Naive thymus-derived CD4-positive, alpha-beta T cell (primary cell): ENCODE results near the gene MFAP4. TPM values are rescaled to one million over a fixed set of nuclear protein-coding genes. Genes with fewer than 3 reads are reported as not detected.
A peak's percentile ranks its signal among the peaks of the same experiment; 100 is the strongest.

Source experiments
- ATAC-seq: fragments of 150-1000 bp; cut with Tn5 transposase; 2 replicates; pipeline ENCODE4 v1.10.0; 2021; ENCODE audit warnings: mild to moderate bottlenecking, moderate library complexity
- CTCF ChIA-PET: fragments of 350-600 bp; sonication (Branson Sonifier 250); formaldehyde crosslinking; loops from one replicate; lab custom pipeline; 2021; ENCODE audit warnings: antibody characterized with exemption; lab: Charles Lee
- POLR2A ChIA-PET: fragments of 350-600 bp; sonication (Branson Sonifier 250); formaldehyde crosslinking; loops from one replicate; lab custom pipeline; 2021; ENCODE audit warnings: antibody characterized with exemption, inconsistent platforms; lab: Charles Lee
- DNase-seq, 9 donors: peaks; one replicate each; pipeline versions ENCODE4 v3.0.0 to v3.0.0-alpha.2; 2020 to 2022; ENCODE audit warnings: mixed read lengths in 1 of 9
- H3K27ac ChIP-seq: one replicate; pipeline ENCODE4 v1.7.0; 2013; ENCODE audit warnings: mild to moderate bottlenecking, low read depth, low read length, moderate library complexity
- H3K27me3 ChIP-seq, 2 donors: one replicate each; pipeline ENCODE4 v1.7.0; 2013; ENCODE audit warnings: low read length in 2 of 2, mild to moderate bottlenecking in 2 of 2, moderate library complexity in 2 of 2; ENCODE audit not compliant: control insufficient read depth in 2 of 2, insufficient read depth in 2 of 2
- H3K36me3 ChIP-seq, 3 experiments: 1 replicate in 2 of 3; 2 replicates in 1 of 3; pipeline ENCODE4 v1.7.0; 2013; ENCODE audit warnings: low read length in 3 of 3, mild to moderate bottlenecking in 3 of 3, moderate library complexity in 1 of 3; ENCODE audit not compliant: insufficient read depth in 3 of 3, control insufficient read depth in 2 of 3
- H3K4me1 ChIP-seq, 2 donors: one replicate each; pipeline ENCODE4 v1.7.0; 2013; ENCODE audit warnings: low read length in 2 of 2, mild to moderate bottlenecking in 2 of 2, moderate library complexity in 1 of 2; ENCODE audit not compliant: control insufficient read depth in 2 of 2, insufficient read depth in 2 of 2
- H3K4me3 ChIP-seq: 2 replicates; pipeline ENCODE4 v1.7.0; 2013; ENCODE audit warnings: mild to moderate bottlenecking, low read length
- H3K9me3 ChIP-seq, 3 experiments: 1 replicate in 2 of 3; 2 replicates in 1 of 3; pipeline ENCODE4 v1.7.0; 2013; ENCODE audit warnings: low read length in 3 of 3; ENCODE audit not compliant: control insufficient read depth in 2 of 3
- H3K27ac Mint-ChIP-seq, 9 donors: one replicate each; pipeline ENCODE4 v1.8.0; 2020 to 2022; ENCODE audit warnings: mixed read lengths in 9 of 9, mild to moderate bottlenecking in 8 of 9, moderate library complexity in 5 of 9, inconsistent platforms in 2 of 9
- H3K27me3 Mint-ChIP-seq, 5 donors: one replicate each; pipeline ENCODE4 v1.8.0; 2021 to 2022; ENCODE audit warnings: mixed read lengths in 5 of 5, mild to moderate bottlenecking in 1 of 5
- H3K36me3 Mint-ChIP-seq, 5 donors: one replicate each; pipeline ENCODE4 v1.8.0; 2020 to 2022; ENCODE audit warnings: mixed read lengths in 5 of 5, mild to moderate bottlenecking in 3 of 5, inconsistent platforms in 1 of 5
- H3K4me1 Mint-ChIP-seq, 7 donors: one replicate each; pipeline ENCODE4 v1.8.0; 2020 to 2022; ENCODE audit warnings: mixed read lengths in 7 of 7, mild to moderate bottlenecking in 3 of 7, inconsistent platforms in 1 of 7
- H3K4me3 Mint-ChIP-seq, 10 donors: one replicate each; pipeline ENCODE4 v1.8.0; 2020 to 2022; ENCODE audit warnings: mild to moderate bottlenecking in 10 of 10, mixed read lengths in 10 of 10, moderate library complexity in 6 of 10, inconsistent platforms in 2 of 10
- H3K9me3 Mint-ChIP-seq, 11 donors: one replicate each; pipeline ENCODE4 v1.8.0; 2020 to 2022; ENCODE audit warnings: mixed read lengths in 11 of 11, mild to moderate bottlenecking in 4 of 11, inconsistent platforms in 1 of 11, moderate library complexity in 1 of 11
- intact Hi-C, 2 donors: fragments of 100-400 bp; cut with micrococcal nuclease; formaldehyde crosslinking; loops; one replicate each; pipeline ENCODE4 v1.15.1; 2023
- polyA plus RNA-seq, 2 donors: library from polyadenylated mRNA; unstranded; fragments of 300-500 nt; fragmentation: Illumina TruSeq; gene quantifications; one replicate each; pipeline ENCODE4 v1.2.3, GENCODE V29; 2021
- total RNA-seq, 6 experiments: library from RNA in 5 of 6; stranded (reverse) in 5 of 6; gene quantifications; 1 replicate in 5 of 6; 2 replicates in 1 of 6; pipeline ENCODE4 v1.2.3 and lab custom pipeline; 2021 to 2026

Gene MFAP4
- total and polyA plus RNA-seq, 7 experiments from 2014 or later = not detected

DNA sequence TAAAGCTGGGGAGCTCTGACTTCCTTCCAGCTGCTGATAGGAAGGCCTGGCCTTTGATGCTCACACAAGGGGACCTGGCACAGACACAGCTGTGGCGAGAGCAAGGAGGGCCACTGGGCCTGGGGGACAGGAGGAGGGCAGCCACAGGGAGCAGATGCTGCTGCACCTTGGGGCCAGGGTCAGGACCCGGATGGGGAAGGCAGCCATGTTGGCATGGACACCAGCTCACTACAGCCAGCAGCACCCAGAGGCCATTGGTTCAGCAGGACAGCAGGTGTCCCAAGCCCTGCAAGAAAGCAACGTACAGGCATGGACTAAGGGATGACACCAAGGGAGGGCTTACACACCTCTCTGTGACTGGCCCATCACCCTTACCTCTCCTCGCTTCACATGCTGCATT lies 16.0 kb upstream of the MFAP4 start:
- Mint-ChIP-seq H3K4me1 (peaks cover 0 to 3% (median 0%) of the 10 kb centered on the region in 7 donors), H3K27ac (no peak overlapping the region)

GRCh38 chr17:19402171-19402570 lies 15.2 kb upstream of the MFAP4 start:
- H3K27ac ChIP-seq = no peak overlapping the region
- no peaks in the 10 kb centered on the region for H3K36me3 ChIP-seq
- Mint-ChIP-seq H3K4me3 (no peak overlapping the region), H3K9me3 (peaks cover 0 to 4% (median 0%) of the 10 kb centered on the region in 11 donors), H3K4me1 (peaks cover 0 to 3% (median 0%) of the 10 kb centered on the region in 7 donors), H3K27me3 (peaks cover 0 to 9% (median 6%) of the 10 kb centered on the region in 5 donors), H3K36me3 (peaks cover 0 to 4% (median 0%) of the 10 kb centered on the region in 5 donors), H3K27ac (no peak overlapping the region)
- H3K4me1 ChIP-seq = no peaks in the 10 kb centered on the region
- ATAC-seq (no peak), DNase-seq (no peak)
- ChIA-PET POLR2A (no interaction called here), CTCF (no interaction called here)
- no peaks in the 10 kb centered on the region for H3K27me3 ChIP-seq
- intact Hi-C loops = no loop called here
- no peak overlapping the region for H3K4me3 ChIP-seq
- no peaks in the 10 kb centered on the region for H3K9me3 ChIP-seq

More for the DNA sequence above, 16.0 kb upstream of the MFAP4 start:
- no peaks in the 10 kb centered on the region for H3K4me1 ChIP-seq
- Mint-ChIP-seq H3K4me3 (no peak overlapping the region), H3K27me3 (peaks cover 0 to 9% (median 6%) of the 10 kb centered on the region in 5 donors), H3K36me3 (peaks cover 0 to 4% (median 0%) of the 10 kb centered on the region in 5 donors), H3K9me3 (peaks cover 0 to 4% (median 0%) of the 10 kb centered on the region in 11 donors)
- no peak overlapping the region for H3K4me3 ChIP-seq
- no peaks in the 10 kb centered on the region for H3K36me3 ChIP-seq
- intact Hi-C loops = no loop called here
- DNase-seq = no peak
- POLR2A ChIA-PET = no interaction called here
- ATAC-seq = no peak
- CTCF ChIA-PET = no interaction called here
- no peaks in the 10 kb centered on the region for H3K27me3 ChIP-seq
- H3K9me3 ChIP-seq = no peaks in the 10 kb centered on the region
- no peak overlapping the region for H3K27ac ChIP-seq

- ATAC-seq (no peak), DNase-seq (no peak)
- peaks cover 0 to 4% (median 0%) of the 10 kb centered on the region in 11 donors for H3K9me3 Mint-ChIP-seq
- Histone ChIP-seq H3K4me3 (no peak overlapping the region), H3K9me3 (no peaks in the 10 kb centered on the region), H3K27me3 (no peaks in the 10 kb centered on the region), H3K4me1 (no peaks in the 10 kb centered on the region), H3K36me3 (no peaks in the 10 kb centered on the region), H3K27ac (no peak overlapping the region)
- peaks cover 0 to 3% (median 0%) of the 10 kb centered on the region in 7 donors for H3K4me1 Mint-ChIP-seq
- H3K36me3 Mint-ChIP-seq = peaks cover 0 to 4% (median 0%) of the 10 kb centered on the region in 5 donors
- POLR2A ChIA-PET = no interaction called here
- CTCF ChIA-PET = no interaction called here
- intact Hi-C loops = no loop called here
- H3K27ac Mint-ChIP-seq = no peak overlapping the region
- H3K4me3 Mint-ChIP-seq = no peak overlapping the region
- peaks cover 0 to 12% (median 6%) of the 10 kb centered on the region in 5 donors for H3K27me3 Mint-ChIP-seq
Observed at GRCh38 chr17:19401321-19402010, 14.5 kb upstream of the MFAP4 start.

DNA sequence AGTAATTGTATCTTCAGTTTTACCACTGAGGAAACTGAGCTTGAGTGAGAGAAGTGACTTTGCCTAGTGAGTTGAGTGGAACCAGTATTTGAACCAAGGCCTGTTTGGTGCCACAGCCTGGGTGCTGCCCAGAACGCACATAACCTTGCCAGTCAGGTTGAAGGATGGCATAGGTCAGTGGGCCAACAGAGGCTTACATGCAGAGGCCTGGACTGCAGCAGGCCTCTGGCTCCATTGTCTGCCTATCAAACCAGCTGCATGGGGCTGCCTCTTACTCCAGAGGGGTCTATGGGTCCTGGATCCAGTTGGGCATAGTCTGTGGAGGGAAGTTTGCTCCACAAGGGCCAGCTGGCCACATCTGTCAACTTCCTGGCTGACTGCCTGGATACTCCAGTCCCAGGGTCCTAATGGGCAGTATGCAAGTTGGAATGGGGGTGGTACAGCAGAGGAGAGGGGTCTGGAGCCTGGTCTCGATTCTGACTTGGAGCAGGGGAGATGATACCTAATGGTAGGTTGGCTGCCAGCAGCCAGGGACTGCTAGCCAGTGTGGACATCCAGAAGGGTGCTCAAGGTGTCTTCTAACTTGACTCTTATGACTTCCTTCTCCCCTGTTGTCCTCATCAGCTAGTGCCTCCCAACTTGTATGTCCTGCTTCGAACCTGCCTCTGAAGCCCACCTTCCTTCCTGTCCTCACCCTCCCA lies 12.9 kb upstream of the MFAP4 start:
- CTCF ChIA-PET = interaction anchor here (0.5 kb wide), 1 partner anchor 140 kb away, joined by 3 read pairs; no protein-coding TSS in a partner anchor

DNA sequence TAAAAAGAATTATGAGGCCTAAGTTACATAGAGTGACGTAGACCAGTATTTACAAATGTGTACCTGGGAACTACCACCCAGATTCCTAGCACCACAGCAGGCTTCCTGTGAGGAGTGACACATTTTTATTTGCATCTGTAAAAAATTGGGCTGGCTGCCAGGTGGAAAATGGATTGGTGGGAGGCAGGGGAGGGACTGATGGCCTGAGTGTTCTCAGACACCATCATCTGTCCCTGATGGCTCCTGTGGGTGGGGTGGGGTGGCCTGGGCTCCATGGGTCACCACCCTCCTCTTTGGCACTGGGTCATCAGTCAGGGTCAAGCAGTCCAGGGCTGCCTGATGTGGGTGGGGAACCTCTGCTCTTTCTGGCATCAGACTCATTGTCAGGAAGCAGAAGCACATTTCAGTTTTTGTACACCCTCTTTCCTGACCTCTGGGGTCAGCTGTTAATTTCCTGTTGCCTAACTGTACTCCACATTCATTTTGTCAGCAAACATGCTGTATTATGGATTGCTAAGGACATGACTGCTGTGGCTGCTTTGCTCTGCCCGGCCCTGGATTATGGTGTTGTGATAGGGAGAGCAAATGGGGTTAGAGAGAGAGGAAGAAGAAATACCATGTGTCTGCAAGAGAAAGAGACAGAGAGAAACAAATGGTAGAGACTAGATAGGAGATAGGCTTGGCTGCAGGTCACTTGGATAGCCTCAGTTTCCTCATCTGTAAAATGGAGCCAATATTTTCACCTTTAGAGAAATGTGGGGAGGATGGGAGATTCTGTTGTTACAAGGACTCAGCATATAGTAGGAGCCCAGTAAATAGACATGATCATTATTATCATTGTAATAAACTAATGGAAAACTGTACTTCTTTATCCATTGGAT lies 11.6 kb upstream of the MFAP4 start:
- H3K9me3 ChIP-seq = no peaks in the 10 kb centered on the region
- Mint-ChIP-seq H3K4me3 (no peak overlapping the region), H3K27me3 (peaks cover 0 to 29% (median 6%) of the 10 kb centered on the region in 5 donors), H3K27ac (no peak overlapping the region), H3K36me3 (peaks cover 0 to 5% (median 0%) of the 10 kb centered on the region in 5 donors), H3K4me1 (peaks cover 0 to 3% (median 0%) of the 10 kb centered on the region in 7 donors), H3K9me3 (peaks cover 0 to 1% (median 0%) of the 10 kb centered on the region in 11 donors)
- H3K4me1 ChIP-seq = no peaks in the 10 kb centered on the region
- DNase-seq (no peak), ATAC-seq (peak; percentile 91)
- H3K36me3 ChIP-seq = no peaks in the 10 kb centered on the region
- H3K4me3 ChIP-seq = no peak overlapping the region
- no peaks in the 10 kb centered on the region for H3K27me3 ChIP-seq
- intact Hi-C loops = no loop called here
- ChIA-PET CTCF (no interaction called here), POLR2A (no interaction called here)
- H3K27ac ChIP-seq = no peak overlapping the region

More for the DNA sequence above, 12.9 kb upstream of the MFAP4 start:
- Histone ChIP-seq H3K4me3 (no peak overlapping the region), H3K27ac (no peak overlapping the region), H3K9me3 (no peaks in the 10 kb centered on the region), H3K4me1 (no peaks in the 10 kb centered on the region), H3K27me3 (no peaks in the 10 kb centered on the region), H3K36me3 (no peaks in the 10 kb centered on the region)
- DNase-seq = no peak
- Mint-ChIP-seq H3K4me3 (no peak overlapping the region), H3K27ac (no peak overlapping the region), H3K9me3 (peaks cover 0 to 4% (median 0%) of the 10 kb centered on the region in 11 donors), H3K36me3 (peaks cover 0 to 5% (median 0%) of the 10 kb centered on the region in 5 donors), H3K27me3 (peaks cover 0 to 19% (median 6%) of the 10 kb centered on the region in 5 donors), H3K4me1 (peaks cover 0 to 3% (median 0%) of the 10 kb centered on the region in 7 donors)
- POLR2A ChIA-PET = no interaction called here
- intact Hi-C loops = no loop called here
- ATAC-seq = no peak

DNA sequence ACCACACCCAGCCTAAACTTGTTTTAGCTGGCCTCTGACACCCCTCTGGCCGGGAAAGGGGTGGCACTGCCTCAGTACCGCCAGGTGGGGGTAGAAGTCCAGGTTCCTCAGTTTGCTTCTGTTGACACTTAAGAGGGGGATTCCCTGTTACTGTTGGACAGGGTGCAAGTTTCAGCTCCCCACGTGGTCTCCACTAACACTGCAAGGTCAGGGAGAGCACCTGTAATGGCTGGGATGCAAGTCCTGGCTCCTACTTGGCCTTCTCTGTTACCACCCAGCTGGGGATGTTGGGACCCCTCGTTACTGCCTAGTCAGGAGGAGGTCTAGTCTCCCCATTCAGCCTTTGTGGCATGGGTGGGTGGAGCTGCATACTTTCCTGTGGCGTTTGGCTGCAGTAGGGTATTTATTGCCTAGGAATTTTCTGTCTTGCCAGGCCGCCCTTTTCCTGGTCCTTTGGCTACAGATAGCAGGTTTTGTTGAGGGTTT lies 10.6 kb upstream of the MFAP4 start:
- Histone ChIP-seq H3K27me3 (no peaks in the 10 kb centered on the region), H3K27ac (no peak overlapping the region), H3K9me3 (no peaks in the 10 kb centered on the region), H3K36me3 (no peaks in the 10 kb centered on the region), H3K4me1 (no peaks in the 10 kb centered on the region), H3K4me3 (no peak overlapping the region)
- Mint-ChIP-seq H3K9me3 (no peaks in the 10 kb centered on the region), H3K4me1 (peaks cover 0 to 3% (median 0%) of the 10 kb centered on the region in 7 donors), H3K36me3 (peaks cover 0 to 5% (median 0%) of the 10 kb centered on the region in 5 donors), H3K27ac (no peak overlapping the region), H3K27me3 (peaks cover 0 to 37% (median 6%) of the 10 kb centered on the region in 5 donors), H3K4me3 (no peak overlapping the region)
- ChIA-PET POLR2A (no interaction called here), CTCF (no interaction called here)
- ATAC-seq = no peak
- intact Hi-C loops = no loop called here
- no peak for DNase-seq
